HG02970 (cell line): ENCODE results near the gene MRPL36.
"Not testable (repeated sequence)": the region's sequence is repeated elsewhere in the genome, so short reads cannot be mapped to it uniquely, and the experiment has no call there.

Experiments
- ATAC-seq: cut with Tn5 transposase; IDR thresholded peaks from one replicate; pipeline ENCODE4 v1.9.1; 2021; ENCODE audit warnings: mild to moderate bottlenecking, moderate library complexity, moderate number of reproducible peaks; ENCODE audit not compliant: unreplicated experiment, low FRiP score

The MRPL36 gene

GRCh38 chr5:1797855-1798254, 1.8 kb downstream of the MRPL36 start:
- no peak for ATAC-seq

- no peak for ATAC-seq
Observed at GRCh38 chr5:1797103-1797800, 2.4 kb downstream of the MRPL36 start.

- no peak for ATAC-seq
Observed at GRCh38 chr5:1796371-1797102, 3.1 kb downstream of the MRPL36 start.

- ATAC-seq, result no peak
Observed at GRCh38 chr5:1795931-1796330, 3.7 kb downstream of the MRPL36 start.

GRCh38 chr5:1795506-1795905, 4.1 kb downstream of the MRPL36 start:
- ATAC-seq, result no peak

- ATAC-seq, result no peak
Observed at GRCh38 chr5:1794901-1795290, 4.7 kb downstream of the MRPL36 start.

GRCh38 chr5:1793966-1794900, 5.4 kb downstream of the MRPL36 start:
- no peak for ATAC-seq

GRCh38 chr5:1793301-1793740, 6.3 kb downstream of the MRPL36 start:
- no peak for ATAC-seq

- ATAC-seq, result peak; percentile 89
Observed at GRCh38 chr5:1792842-1793266, 6.8 kb downstream of the MRPL36 start.

- ATAC-seq, result no peak
Observed at GRCh38 chr5:1791176-1791575, 8.5 kb downstream of the MRPL36 start.

- no peak for ATAC-seq
Observed at GRCh38 chr5:1789834-1790471, 9.7 kb downstream of the MRPL36 start.

GRCh38 chr5:1789438-1789833, 10.2 kb downstream of the MRPL36 start:
- ATAC-seq, result not testable (repeated sequence)

GRCh38 chr5:1788828-1789227, 10.8 kb downstream of the MRPL36 start:
- no peak for ATAC-seq

GRCh38 chr5:1788200-1788599, 11.4 kb downstream of the MRPL36 start:
- no peak for ATAC-seq

GRCh38 chr5:1787472-1788047, 12.1 kb downstream of the MRPL36 start:
- ATAC-seq, result no peak

- ATAC-seq, result no peak
Observed at GRCh38 chr5:1786621-1787471, 12.8 kb downstream of the MRPL36 start.

GRCh38 chr5:1785984-1786383, 13.7 kb downstream of the MRPL36 start:
- ATAC-seq, result no peak

- no peak for ATAC-seq
Observed at GRCh38 chr5:1785062-1785461, 14.6 kb downstream of the MRPL36 start.
